HG03521 (cell line): ENCODE data around the gene UBN2.

Experiments
- ATAC-seq: cut with Tn5 transposase; IDR thresholded peaks from one replicate; pipeline ENCODE4 v1.9.1; 2021; ENCODE audit warnings: mild to moderate bottlenecking, moderate library complexity; ENCODE audit not compliant: unreplicated experiment

The UBN2 gene

GRCh38 chr7:139231513-139232376, 708 bp downstream of the UBN2 start:
- peak; percentile 37 for ATAC-seq

DNA sequence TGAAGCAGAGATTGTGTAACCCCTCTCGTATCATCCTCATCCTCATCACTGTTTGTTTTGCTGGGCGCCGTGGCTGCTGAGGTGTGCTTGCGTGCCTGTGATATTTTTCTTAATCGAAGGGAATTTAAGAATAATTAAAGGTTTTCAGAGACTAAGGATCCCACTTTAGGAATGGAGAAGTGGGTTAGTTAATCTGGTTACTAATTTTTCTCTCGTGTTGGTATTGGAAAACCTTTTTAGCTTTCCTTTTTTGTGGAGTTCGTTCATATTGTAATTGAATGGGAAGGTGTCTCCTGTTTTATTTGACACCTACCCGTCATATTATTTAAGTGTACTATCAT, 1.3 kb downstream of the UBN2 start:
- ATAC-seq = no peak

GRCh38 chr7:139232904-139233303, 1.9 kb downstream of the UBN2 start:
- no peak for ATAC-seq

DNA sequence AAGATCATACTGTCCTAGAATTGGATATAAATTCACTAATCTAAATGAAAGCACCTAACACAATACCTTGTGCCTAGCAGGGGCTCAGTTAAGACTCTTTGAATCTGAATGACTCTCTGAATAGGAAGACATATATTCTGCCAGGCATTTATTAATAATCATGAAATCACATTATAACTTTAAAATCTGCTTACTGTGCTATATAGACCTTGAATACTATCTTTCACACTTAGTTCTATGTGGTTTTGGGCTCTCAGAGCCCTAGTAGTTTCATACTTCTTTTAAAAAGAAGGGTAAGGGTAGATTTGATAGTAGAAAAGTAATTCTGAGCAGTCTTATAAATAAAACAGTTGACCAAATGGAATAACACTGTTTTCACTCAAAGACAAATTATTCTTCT, 10.2 kb downstream of the UBN2 start:
- no peak for ATAC-seq

DNA sequence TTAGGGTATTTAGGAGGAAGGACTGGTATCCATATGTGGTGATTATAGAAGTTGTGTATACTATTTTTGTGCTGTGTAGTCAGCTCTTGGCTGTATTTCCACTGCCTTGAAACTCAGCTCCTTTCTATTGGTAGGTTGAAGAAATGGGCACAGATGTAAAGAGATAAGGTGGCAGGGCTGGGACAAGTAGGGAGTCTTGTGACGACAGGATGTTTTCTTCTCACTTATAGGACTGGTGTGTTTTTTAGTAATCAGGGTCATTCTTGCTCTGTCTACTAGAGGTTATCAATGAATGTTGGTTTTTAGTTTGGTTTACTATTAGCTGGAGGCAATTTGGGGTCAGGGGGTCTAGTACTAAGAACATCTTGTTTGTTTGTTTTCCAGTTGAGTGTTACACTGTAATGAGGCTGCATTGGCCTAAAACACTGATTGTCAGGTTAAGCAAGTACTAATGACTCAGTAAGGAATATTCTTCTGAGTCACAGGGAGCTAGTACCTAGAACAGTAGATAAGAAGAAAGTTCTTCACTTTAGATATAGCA, 11.8 kb downstream of the UBN2 start:
- no peak for ATAC-seq

- no peak for ATAC-seq
Observed at GRCh38 chr7:139245401-139245800, 14.4 kb downstream of the UBN2 start.

GRCh38 chr7:139246494-139246893, 15.5 kb downstream of the UBN2 start:
- ATAC-seq = no peak

DNA sequence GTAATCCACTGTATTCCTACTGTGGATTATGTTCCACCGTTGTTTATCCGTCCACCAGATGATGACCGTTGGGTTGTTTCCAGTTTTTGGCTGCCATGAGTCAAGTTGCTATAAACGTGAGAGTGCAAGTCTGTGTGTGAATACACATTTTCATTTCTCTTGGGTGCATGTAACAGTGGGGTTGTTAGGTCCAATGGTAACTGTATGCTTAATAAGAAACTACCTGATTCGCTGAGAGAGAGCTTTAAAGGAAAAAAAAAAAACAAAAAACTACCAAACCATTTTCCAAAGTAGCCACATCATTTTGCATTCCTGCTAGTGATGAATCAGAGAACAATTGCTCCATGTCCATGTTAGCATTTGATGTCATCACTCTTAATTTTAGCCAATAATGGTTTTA, 15.9 kb downstream of the UBN2 start:
- ATAC-seq = no peak

- no peak for ATAC-seq
Observed at GRCh38 chr7:139249179-139249810, 18.3 kb downstream of the UBN2 start.

GRCh38 chr7:139252451-139252850, 21.4 kb downstream of the UBN2 start:
- no peak for ATAC-seq

DNA sequence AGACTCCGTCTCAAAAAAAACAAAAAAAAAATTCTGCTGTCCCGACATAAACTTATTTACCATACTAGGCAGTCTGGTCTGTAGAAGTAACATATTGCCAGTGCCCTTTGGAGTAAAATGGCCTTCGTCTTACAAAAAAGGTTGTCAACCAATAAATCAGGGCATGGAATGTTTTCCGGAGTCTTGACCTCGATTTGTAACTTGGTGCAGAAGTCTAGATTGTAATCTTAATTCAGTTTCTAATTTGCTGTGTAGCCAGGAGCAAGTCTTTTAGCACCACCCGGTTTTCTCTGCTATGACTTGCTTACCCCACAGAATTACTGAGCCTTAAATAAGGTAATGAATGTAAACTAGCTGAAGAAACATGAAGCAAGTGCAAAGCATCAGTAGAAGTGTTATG, 23.2 kb downstream of the UBN2 start:
- no peak for ATAC-seq

GRCh38 chr7:139254728-139255127, 23.7 kb downstream of the UBN2 start:
- ATAC-seq = no peak

DNA sequence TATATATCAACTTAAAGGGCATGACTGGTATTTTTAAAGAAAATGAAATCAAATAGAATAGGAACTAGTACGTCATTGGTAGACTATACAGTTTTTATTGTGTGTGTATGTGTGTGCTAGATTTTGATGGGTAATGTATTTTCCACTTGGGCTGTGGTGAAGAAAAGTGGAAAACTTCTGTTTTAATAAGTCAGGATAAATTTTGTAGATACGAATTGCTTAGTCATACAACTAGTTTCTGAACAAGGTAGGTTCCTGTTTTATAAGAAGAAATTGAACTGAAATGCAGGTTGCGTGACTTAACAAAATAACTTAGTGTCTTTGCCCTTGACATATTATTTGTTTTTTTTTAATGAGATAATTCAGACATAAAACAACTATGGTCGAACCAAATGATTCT, 24.3 kb downstream of the UBN2 start:
- ATAC-seq = no peak

DNA sequence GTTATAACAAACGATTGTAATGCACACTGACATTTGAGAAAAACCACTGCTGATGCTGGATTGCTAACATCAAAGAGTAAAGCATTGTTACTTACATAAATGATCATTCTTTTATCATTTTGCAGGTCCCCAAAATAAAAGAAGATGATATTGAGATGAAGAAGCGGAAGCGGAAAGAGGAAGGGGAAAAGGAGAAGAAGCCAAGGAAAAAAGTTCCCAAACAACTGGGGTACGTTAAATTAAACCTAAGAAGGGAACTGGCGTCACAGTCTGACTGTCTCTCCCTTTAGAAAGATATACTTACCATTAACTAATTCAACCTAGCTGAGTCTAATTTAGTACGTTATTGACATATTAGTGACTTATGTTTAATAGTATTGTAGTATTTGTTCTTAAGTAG, 28.1 kb downstream of the UBN2 start:
- ATAC-seq = no peak

DNA sequence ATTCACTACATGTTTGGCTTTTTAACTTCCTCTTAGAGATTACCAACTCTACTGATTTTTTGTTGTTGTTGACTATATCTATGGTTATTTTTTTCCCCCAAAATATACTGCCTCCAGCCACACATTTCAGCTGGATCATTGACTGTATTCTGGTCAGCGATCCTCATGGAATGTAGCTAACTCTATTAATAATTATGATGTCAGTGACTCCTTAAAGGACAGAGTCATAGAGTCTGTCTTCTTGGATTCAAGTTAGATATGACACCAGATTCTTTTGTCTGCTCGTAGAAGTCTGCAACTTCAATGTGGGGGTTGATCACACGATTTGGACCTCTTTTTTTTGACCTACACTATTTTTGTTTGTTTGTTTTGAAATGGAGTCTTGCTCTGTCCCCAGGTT, 33.2 kb downstream of the UBN2 start:
- ATAC-seq = no peak

DNA sequence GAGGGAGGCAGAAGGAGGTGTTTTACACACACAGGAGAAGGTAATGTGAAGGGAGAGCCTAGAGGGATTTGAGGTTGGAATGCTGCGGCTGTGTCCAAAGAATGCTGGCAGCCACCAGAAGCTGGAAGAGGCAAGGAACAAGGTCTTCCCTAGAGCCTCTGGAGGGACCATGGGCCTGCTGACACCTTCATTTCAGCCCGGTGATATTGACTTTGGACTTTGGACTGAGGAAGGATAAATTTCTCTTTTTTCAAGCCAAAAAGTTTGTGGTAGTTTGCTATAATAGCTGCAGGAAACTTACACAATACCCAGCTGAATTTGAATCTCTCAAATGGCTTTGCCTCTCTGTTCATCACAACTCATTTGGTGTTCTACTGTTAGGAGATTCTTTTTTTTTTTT, 34.6 kb downstream of the UBN2 start:
- ATAC-seq = no peak

GRCh38 chr7:139271718-139272628, 40.9 kb downstream of the UBN2 start:
- ATAC-seq = no peak

- ATAC-seq = no peak
Observed at GRCh38 chr7:139284252-139284896, 53.3 kb downstream of the UBN2 start.

GRCh38 chr7:139286144-139286543, 55.1 kb downstream of the UBN2 start:
- ATAC-seq = no peak

GRCh38 chr7:139292821-139293220, 61.8 kb downstream of the UBN2 start:
- ATAC-seq = no peak

DNA sequence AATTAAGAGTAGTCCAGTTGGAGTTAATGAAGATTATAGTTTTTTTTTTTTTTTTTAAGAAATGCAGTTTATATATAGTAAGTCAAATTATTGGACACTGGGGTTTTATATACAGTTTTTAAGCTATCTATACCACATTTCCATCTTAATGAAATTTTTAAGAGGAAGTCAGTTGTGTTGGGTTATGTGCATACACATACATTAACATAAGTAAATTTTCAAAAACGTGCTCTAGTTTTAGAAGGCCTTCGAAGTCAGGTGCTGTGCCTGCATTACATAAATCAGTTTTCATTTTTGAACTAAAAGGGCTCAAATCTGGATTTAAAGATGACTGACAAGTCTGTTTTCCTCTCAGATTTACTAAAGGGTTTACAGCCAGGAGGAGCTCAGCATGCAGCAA, 62.5 kb downstream of the UBN2 start:
- no peak for ATAC-seq
